B cell (primary cell): Measurements from ENCODE around the gene MROH9. TPM values are rescaled to one million over a fixed set of nuclear protein-coding genes. Genes with fewer than 3 reads are reported as not detected.

Experiments
- ATAC-seq: fragments of 200-7000 bp; cut with Tn5 transposase; one replicate; pipeline ENCODE4 v1.10.0; 2021; ENCODE audit warnings: low read depth, mild to moderate bottlenecking, moderate number of reproducible peaks, moderate library complexity
- CTCF ChIA-PET: fragments of 350-600 bp; sonication (Branson Sonifier 250); formaldehyde crosslinking; loops from one replicate; lab custom pipeline; 2021; ENCODE audit warnings: antibody characterized with exemption, inconsistent platforms; lab: Charles Lee
- POLR2A ChIA-PET: fragments of 350-600 bp; sonication (Branson Sonifier 250); formaldehyde crosslinking; loops from one replicate; lab custom pipeline; 2021; ENCODE audit warnings: antibody characterized with exemption; lab: Charles Lee
- DNase-seq: peaks from one replicate; pipeline ENCODE4 v3.0.0; 2013
- H2AFZ ChIP-seq: 2 replicates; pipeline ENCODE4 v1.6.1; 2012; ENCODE audit warnings: mild to moderate bottlenecking, low read depth, low read length; ENCODE audit not compliant: insufficient read depth, poor library complexity, severe bottlenecking
- H3K27ac ChIP-seq, 2 donors: 1 replicate in 1 of 2; 2 replicates in 1 of 2; pipeline ENCODE4 v1.5.1; 2012 to 2013; ENCODE audit warnings: low read length in 2 of 2, mild to moderate bottlenecking in 2 of 2, moderate library complexity in 1 of 2
- H3K27me3 ChIP-seq, 4 experiments: fragments of 200-600 bp in 1 of 4; sonication (generic) in 1 of 4; replicated peaks in 1 of 4; 1 replicate in 2 of 4; 2 replicates in 2 of 4; pipeline versions ENCODE4 v1.6.1 to v1.7.0; 2013 to 2016; ENCODE audit warnings: low read length in 3 of 4, mild to moderate bottlenecking in 2 of 4, mixed read lengths in 1 of 4, moderate library complexity in 1 of 4; ENCODE audit not compliant: insufficient read depth in 4 of 4, control insufficient read depth in 3 of 4; ENCODE audit errors: control extremely low read depth in 1 of 4
- H3K36me3 ChIP-seq, 2 experiments: replicated peaks in 1 of 2; 1 replicate in 1 of 2; 2 replicates in 1 of 2; pipeline versions ENCODE4 v1.6.1 to v1.7.1; 2013; ENCODE audit warnings: low read length in 1 of 2; ENCODE audit not compliant: insufficient read depth in 2 of 2, control insufficient read depth in 1 of 2; ENCODE audit errors: control extremely low read depth in 1 of 2, extremely low read depth in 1 of 2
- H3K4me1 ChIP-seq, 2 donors: fragments of 200-600 bp in 1 of 2; sonication (generic) in 1 of 2; 1 replicate in 1 of 2; 2 replicates in 1 of 2; pipeline versions ENCODE4 v1.5.1 to v1.6.1; 2013 to 2017; ENCODE audit warnings: low read length in 2 of 2; ENCODE audit not compliant: control insufficient read depth in 2 of 2, insufficient read depth in 2 of 2
- H3K4me2 ChIP-seq: replicated peaks from 2 replicates; pipeline ENCODE3; 2012; ENCODE audit warnings: mild to moderate bottlenecking, low read depth, low read length; ENCODE audit not compliant: poor library complexity, severe bottlenecking
- H3K4me3 ChIP-seq, 5 experiments: fragments of 200-600 bp in 1 of 5; sonication (generic) in 1 of 5; 1 replicate in 3 of 5; 2 replicates in 2 of 5; pipeline versions ENCODE4 v1.5.1 to v1.7.0; 2011 to 2016; ENCODE audit warnings: low read length in 4 of 5, mild to moderate bottlenecking in 4 of 5, low read depth in 2 of 5, control low read depth in 1 of 5, moderate library complexity in 1 of 5; ENCODE audit not compliant: insufficient read depth in 1 of 5; ENCODE audit errors: control extremely low read depth in 1 of 5, extremely low read depth in 1 of 5
- H3K79me2 ChIP-seq: fragments of 200-600 bp; sonication (generic); one replicate; pipeline ENCODE4 v1.6.0; 2016; ENCODE audit warnings: low read length; ENCODE audit not compliant: control insufficient read depth, insufficient read depth
- H3K9ac ChIP-seq: fragments of 200-600 bp; sonication (generic); 2 replicates; pipeline ENCODE4 v1.6.1; 2017; ENCODE audit warnings: mild to moderate bottlenecking, low read length, moderate library complexity
- H3K9me3 ChIP-seq, 3 donors: one replicate each; pipeline versions ENCODE4 v1.6.1 to v1.7.1; 2013; ENCODE audit warnings: low read length in 2 of 3; ENCODE audit not compliant: control insufficient read depth in 2 of 3, insufficient read depth in 1 of 3; ENCODE audit errors: control extremely low read depth in 1 of 3
- H4K20me1 ChIP-seq: 2 replicates; pipeline ENCODE4 v1.6.0; 2012; ENCODE audit warnings: mild to moderate bottlenecking, low read length; ENCODE audit not compliant: insufficient read depth, control insufficient read depth, poor library complexity, severe bottlenecking
- H3K27ac Mint-ChIP-seq: one replicate; pipeline ENCODE4 v1.8.0; 2021; ENCODE audit warnings: mixed read lengths
- H3K27me3 Mint-ChIP-seq: one replicate; pipeline ENCODE4 v1.8.0; 2021; ENCODE audit warnings: mixed read lengths
- H3K4me1 Mint-ChIP-seq: one replicate; pipeline ENCODE4 v1.8.0; 2021; ENCODE audit warnings: mixed read lengths
- H3K4me3 Mint-ChIP-seq: one replicate; pipeline ENCODE4 v1.8.0; 2021; ENCODE audit warnings: mixed read lengths
- H3K9me3 Mint-ChIP-seq: one replicate; pipeline ENCODE4 v1.8.0; 2022; ENCODE audit warnings: mixed read lengths; ENCODE audit not compliant: insufficient read depth
- CTCF ChIP-seq: fragments of 200-600 bp; IDR thresholded peaks from one replicate; pipeline ENCODE4 v1.8.0; 2022; ENCODE audit warnings: antibody characterized with exemption, mild to moderate bottlenecking
- EZH2 ChIP-seq: IDR thresholded peaks from 2 replicates; pipeline ENCODE4 v1.6.1; 2012; ENCODE audit warnings: borderline replicate concordance, low read depth, mild to moderate bottlenecking, moderate library complexity, low read length; ENCODE audit not compliant: insufficient read depth, poor library complexity, severe bottlenecking
- WGBS: methylation state at CpG from one replicate; pipeline ENCODE4 v1.1.5; 2013; ENCODE audit warnings: missing lambda C conversion rate; ENCODE audit not compliant: insufficient coverage; 5-methylcytosine and 5-hydroxymethylcytosine counted together
- intact Hi-C: fragments of 100-400 bp; cut with micrococcal nuclease; formaldehyde crosslinking; loops from one replicate; pipeline ENCODE4 v1.10.0; 2022
- polyA plus RNA-seq: library from polyadenylated mRNA; depleted of rRNA; stranded (reverse); fragments of >200 nt; gene quantifications from 2 replicates; pipeline ENCODE4 v1.2.3, GENCODE V29; 2012
- total RNA-seq, 2 donors: library from RNA; stranded (reverse); fragments of 120-200 nt in 1 of 2; gene quantifications; 1 replicate in 1 of 2; 2 replicates in 1 of 2; pipeline versions ENCODE4 v1.2.3 to v1.2.4, GENCODE V29; 2013 to 2022

MROH9 gene
- total and polyA plus RNA-seq, 2 donors (not counting 1 experiment from before 2014, with no cell fraction given), result not detected

GRCh38 chr1:170986901-170987300, 51.6 kb downstream of the MROH9 start:
- ATAC-seq (no peak), DNase-seq (no peak)
- H4K20me1 ChIP-seq, result no peaks in the 10 kb centered on the region
- H3K4me3 ChIP-seq, result no peak overlapping the region
- ChIA-PET CTCF (no interaction called here), POLR2A (no interaction called here)
- intact Hi-C loops, result no loop called here
- no peaks in the 10 kb centered on the region for H3K27me3 ChIP-seq
- no peaks in the 10 kb centered on the region for H3K9me3 ChIP-seq
- TF ChIP-seq EZH2 (no peak), CTCF (no peak)
- no CpG with 5 or more reads among the region's 3 CpGs for WGBS
- no peaks in the 10 kb centered on the region for H3K4me1 ChIP-seq
- no peak overlapping the region for H3K4me2 ChIP-seq
- Mint-ChIP-seq H3K27ac (no peak overlapping the region), H3K4me1 (no peaks in the 10 kb centered on the region), H3K27me3 (no peaks in the 10 kb centered on the region), H3K4me3 (no peak overlapping the region), H3K9me3 (no peaks in the 10 kb centered on the region)
- no peaks in the 10 kb centered on the region for H3K79me2 ChIP-seq
- no peaks in the 10 kb centered on the region for H3K36me3 ChIP-seq
- no peak overlapping the region for H2AFZ ChIP-seq
- no peak overlapping the region for H3K9ac ChIP-seq
- H3K27ac ChIP-seq, result no peak overlapping the region

GRCh38 chr1:170987424-170987823, 52.1 kb downstream of the MROH9 start:
- no peak for ATAC-seq
- Mint-ChIP-seq H3K4me3 (no peak overlapping the region), H3K9me3 (no peaks in the 10 kb centered on the region), H3K4me1 (no peaks in the 10 kb centered on the region), H3K27ac (no peak overlapping the region), H3K27me3 (no peaks in the 10 kb centered on the region)
- no peaks in the 10 kb centered on the region for H3K4me1 ChIP-seq
- H3K4me2 ChIP-seq, result no peak overlapping the region
- no peak overlapping the region for H3K27ac ChIP-seq
- no peak for DNase-seq
- H3K4me3 ChIP-seq, result no peak overlapping the region
- no peaks in the 10 kb centered on the region for H3K27me3 ChIP-seq
- CTCF ChIA-PET, result no interaction called here
- POLR2A ChIA-PET, result no interaction called here
- H2AFZ ChIP-seq, result no peak overlapping the region
- no peaks in the 10 kb centered on the region for H3K36me3 ChIP-seq
- H4K20me1 ChIP-seq, result no peaks in the 10 kb centered on the region
- intact Hi-C loops, result no loop called here
- 100% methylated on average over 2 of the region's 5 CpGs for WGBS
- no peak for TF ChIP-seq EZH2
- no peak for TF ChIP-seq CTCF
- no peaks in the 10 kb centered on the region for H3K79me2 ChIP-seq
- H3K9me3 ChIP-seq, result no peaks in the 10 kb centered on the region
- H3K9ac ChIP-seq, result no peak overlapping the region
